ENCODE measurements around the gene SYT1.

Gene SYT1

GRCh38 chr12:78878459-78878858 lies 13.9 kb downstream of the SYT1 start:
- DNase-seq = no peak
- ATAC-seq (replicated peaks) = no peak
- Mint-ChIP-seq H3K27ac (no peak overlapping the region), H3K36me3 (no peaks in the 10 kb centered on the region), H3K4me1 (peaks cover 0 to 2% of the 10 kb centered on the region in 2 donors), H3K4me3 (no peak overlapping the region), H3K27me3 (no peaks in the 10 kb centered on the region), H3K9me3 (no peaks in the 10 kb centered on the region)

GRCh38 chr12:78878866-78879265 lies 14.3 kb downstream of the SYT1 start:
- Mint-ChIP-seq H3K9me3 (no peaks in the 10 kb centered on the region), H3K36me3 (no peaks in the 10 kb centered on the region), H3K27ac (no peak overlapping the region), H3K4me3 (no peak overlapping the region), H3K4me1 (peaks cover 0 to 2% of the 10 kb centered on the region in 2 donors), H3K27me3 (no peaks in the 10 kb centered on the region)
- ATAC-seq (replicated peaks) = no peak
- no peak for DNase-seq

GRCh38 chr12:78880078-78880477 lies 15.5 kb downstream of the SYT1 start:
- DNase-seq = no peak

GRCh38 chr12:78881685-78882084 lies 17.1 kb downstream of the SYT1 start:
- Mint-ChIP-seq H3K4me3 (no peak overlapping the region), H3K4me1 (peaks cover 2 to 4% of the 10 kb centered on the region in 2 donors), H3K9me3 (no peaks in the 10 kb centered on the region), H3K27me3 (no peaks in the 10 kb centered on the region), H3K27ac (no peak overlapping the region), H3K36me3 (no peaks in the 10 kb centered on the region)
- ATAC-seq (replicated peaks) (no peak), DNase-seq (no peak)

More at GRCh38 chr12:78880078-78880477, 15.5 kb downstream of the SYT1 start:
- no peak for ATAC-seq (replicated peaks)
- no peak overlapping the region for H3K4me3 Mint-ChIP-seq
- no peaks in the 10 kb centered on the region for H3K36me3 Mint-ChIP-seq
- no peak overlapping the region for H3K27ac Mint-ChIP-seq
- H3K4me1 Mint-ChIP-seq = peaks cover 0 to 2% of the 10 kb centered on the region in 2 donors
- no peaks in the 10 kb centered on the region for H3K9me3 Mint-ChIP-seq
- H3K27me3 Mint-ChIP-seq = no peaks in the 10 kb centered on the region

- H3K4me1 Mint-ChIP-seq = peaks cover 5 to 24% of the 10 kb centered on the region in 2 donors
- DNase-seq (no peak), ATAC-seq (replicated peaks) (no peak)
- H3K36me3 Mint-ChIP-seq = no peaks in the 10 kb centered on the region
- H3K27ac Mint-ChIP-seq = no peak overlapping the region
- H3K27me3 Mint-ChIP-seq = no peaks in the 10 kb centered on the region
- no peaks in the 10 kb centered on the region for H3K9me3 Mint-ChIP-seq
- no peak overlapping the region for H3K4me3 Mint-ChIP-seq
Observed at GRCh38 chr12:78885466-78885865, 20.9 kb downstream of the SYT1 start.

- Mint-ChIP-seq H3K36me3 (no peaks in the 10 kb centered on the region), H3K9me3 (no peaks in the 10 kb centered on the region), H3K4me3 (no peak overlapping the region), H3K27ac (no peak overlapping the region), H3K4me1 (peaks cover 5 to 28% of the 10 kb centered on the region in 2 donors), H3K27me3 (no peaks in the 10 kb centered on the region)
- DNase-seq (no peak), ATAC-seq (replicated peaks) (peak; percentile 37 to 45)
Observed at GRCh38 chr12:78886719-78887407, 22.3 kb downstream of the SYT1 start.

GRCh38 chr12:78887444-78887843 lies 22.9 kb downstream of the SYT1 start:
- Mint-ChIP-seq H3K9me3 (no peaks in the 10 kb centered on the region), H3K4me3 (no peak overlapping the region), H3K27ac (no peak overlapping the region), H3K27me3 (no peaks in the 10 kb centered on the region), H3K36me3 (no peaks in the 10 kb centered on the region), H3K4me1 (peaks cover 5 to 28% of the 10 kb centered on the region in 2 donors)
- DNase-seq (no peak), ATAC-seq (replicated peaks) (no peak)

GRCh38 chr12:78888568-78888967 lies 24.0 kb downstream of the SYT1 start:
- DNase-seq = peak; percentile 5

GRCh38 chr12:78891646-78892353 lies 27.2 kb downstream of the SYT1 start:
- Mint-ChIP-seq H3K27me3 (no peaks in the 10 kb centered on the region), H3K4me3 (no peak overlapping the region), H3K36me3 (no peaks in the 10 kb centered on the region), H3K9me3 (no peaks in the 10 kb centered on the region), H3K4me1 (peaks cover 5 to 23% of the 10 kb centered on the region in 2 donors), H3K27ac (no peak overlapping the region)
- no peak for DNase-seq
- ATAC-seq (replicated peaks) = no peak

More at GRCh38 chr12:78888568-78888967, 24.0 kb downstream of the SYT1 start:
- Mint-ChIP-seq H3K4me3 (peak overlapping the region; percentile 32 to 54), H3K4me1 (peaks cover 5 to 28% of the 10 kb centered on the region in 2 donors), H3K36me3 (no peaks in the 10 kb centered on the region), H3K9me3 (no peaks in the 10 kb centered on the region), H3K27me3 (no peaks in the 10 kb centered on the region), H3K27ac (peak overlapping the region; percentile 20)
- ATAC-seq (replicated peaks) = peak; percentile 98 to 99

- H3K27me3 Mint-ChIP-seq = no peaks in the 10 kb centered on the region
- H3K27ac Mint-ChIP-seq = no peak overlapping the region
- no peaks in the 10 kb centered on the region for H3K36me3 Mint-ChIP-seq
- ATAC-seq (replicated peaks) (no peak), DNase-seq (no peak)
- no peaks in the 10 kb centered on the region for H3K4me1 Mint-ChIP-seq
- no peak overlapping the region for H3K4me3 Mint-ChIP-seq
- no peaks in the 10 kb centered on the region for H3K9me3 Mint-ChIP-seq
Observed at GRCh38 chr12:78898416-78898815, 33.8 kb downstream of the SYT1 start.

GRCh38 chr12:78914859-78915331 lies 50.3 kb downstream of the SYT1 start:
- H3K9me3 Mint-ChIP-seq = no peaks in the 10 kb centered on the region
- no peak overlapping the region for H3K4me3 Mint-ChIP-seq
- DNase-seq = no peak
- peak; percentile 90 to 93 for ATAC-seq (replicated peaks)
- H3K4me1 Mint-ChIP-seq = peaks cover 3 to 6% of the 10 kb centered on the region in 2 donors
- H3K27ac Mint-ChIP-seq = no peak overlapping the region
- H3K36me3 Mint-ChIP-seq = no peaks in the 10 kb centered on the region
- H3K27me3 Mint-ChIP-seq = peaks cover 0 to 4% of the 10 kb centered on the region in 2 donors

GRCh38 chr12:78916845-78917480 lies 52.4 kb downstream of the SYT1 start:
- Mint-ChIP-seq H3K36me3 (no peaks in the 10 kb centered on the region), H3K9me3 (no peaks in the 10 kb centered on the region), H3K4me1 (peaks cover 3 to 6% of the 10 kb centered on the region in 2 donors), H3K27ac (no peak overlapping the region), H3K27me3 (peaks cover 0 to 4% of the 10 kb centered on the region in 2 donors), H3K4me3 (no peak overlapping the region)
- DNase-seq (no peak), ATAC-seq (replicated peaks) (no peak)

- H3K4me1 Mint-ChIP-seq = peaks cover 3 to 6% of the 10 kb centered on the region in 2 donors
- H3K27ac Mint-ChIP-seq = no peak overlapping the region
- no peak for ATAC-seq (replicated peaks)
- H3K4me3 Mint-ChIP-seq = no peak overlapping the region
- H3K27me3 Mint-ChIP-seq = peaks cover 0 to 4% of the 10 kb centered on the region in 2 donors
- H3K36me3 Mint-ChIP-seq = no peaks in the 10 kb centered on the region
- no peaks in the 10 kb centered on the region for H3K9me3 Mint-ChIP-seq
- DNase-seq = no peak
Observed at GRCh38 chr12:78917513-78917912, 52.9 kb downstream of the SYT1 start.

GRCh38 chr12:78918268-78918667 lies 53.7 kb downstream of the SYT1 start:
- Mint-ChIP-seq H3K4me3 (no peak overlapping the region), H3K4me1 (peaks cover 3 to 6% of the 10 kb centered on the region in 2 donors), H3K36me3 (no peaks in the 10 kb centered on the region), H3K9me3 (no peaks in the 10 kb centered on the region), H3K27ac (no peak overlapping the region), H3K27me3 (peaks cover 0 to 4% of the 10 kb centered on the region in 2 donors)
- ATAC-seq (replicated peaks) (no peak), DNase-seq (no peak)

All from stimulated activated naive B cell treated with anti-CD40 and anti-IgM and Interleukin-4, amounts not matched to agents 10 μg/mL and 1 μg/mL and 100 μg/mL, for 72 hours (primary cell).